ENCODE data around the gene MARCHF7.

DNA sequence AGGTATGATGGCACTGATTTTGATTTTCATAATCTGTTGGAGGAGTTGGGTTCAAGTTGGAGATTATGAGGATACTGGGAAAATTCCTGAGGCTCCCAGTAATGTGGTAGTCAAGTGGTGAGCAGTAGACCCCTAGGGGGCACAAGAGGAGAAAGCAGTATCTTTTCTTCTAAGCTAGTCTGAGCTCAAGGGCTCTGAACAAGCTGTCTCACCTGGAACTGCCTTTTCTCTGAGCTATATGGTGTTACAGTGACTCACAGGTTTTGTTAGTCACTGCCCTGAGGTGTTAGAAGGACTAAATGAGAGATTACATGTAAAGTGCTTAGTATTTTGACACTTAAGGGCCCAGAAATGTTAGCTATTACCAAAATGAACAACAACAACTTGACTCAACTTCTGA lies 43.5 kb downstream of the MARCHF7 start:
- TF ChIP-seq POLR2A (IDR thresholded peaks at IDR 0.05): no peak
- TF ChIP-seq, protein P1, sequence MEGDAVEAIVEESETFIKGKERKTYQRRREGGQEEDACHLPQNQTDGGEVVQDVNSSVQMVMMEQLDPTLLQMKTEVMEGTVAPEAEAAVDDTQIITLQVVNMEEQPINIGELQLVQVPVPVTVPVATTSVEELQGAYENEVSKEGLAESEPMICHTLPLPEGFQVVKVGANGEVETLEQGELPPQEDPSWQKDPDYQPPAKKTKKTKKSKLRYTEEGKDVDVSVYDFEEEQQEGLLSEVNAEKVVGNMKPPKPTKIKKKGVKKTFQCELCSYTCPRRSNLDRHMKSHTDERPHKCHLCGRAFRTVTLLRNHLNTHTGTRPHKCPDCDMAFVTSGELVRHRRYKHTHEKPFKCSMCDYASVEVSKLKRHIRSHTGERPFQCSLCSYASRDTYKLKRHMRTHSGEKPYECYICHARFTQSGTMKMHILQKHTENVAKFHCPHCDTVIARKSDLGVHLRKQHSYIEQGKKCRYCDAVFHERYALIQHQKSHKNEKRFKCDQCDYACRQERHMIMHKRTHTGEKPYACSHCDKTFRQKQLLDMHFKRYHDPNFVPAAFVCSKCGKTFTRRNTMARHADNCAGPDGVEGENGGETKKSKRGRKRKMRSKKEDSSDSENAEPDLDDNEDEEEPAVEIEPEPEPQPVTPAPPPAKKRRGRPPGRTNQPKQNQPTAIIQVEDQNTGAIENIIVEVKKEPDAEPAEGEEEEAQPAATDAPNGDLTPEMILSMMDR (IDR thresholded peaks at IDR 0.05): peak in 2 of 6 experiments; percentile 21 to 47

All from esophagus squamous epithelium (tissue), 4 donors.